Fibroblast of villous mesenchyme (primary cell): Measurements from ENCODE around the gene BICC1. TPM values are rescaled to one million over a fixed set of nuclear protein-coding genes. Genes with fewer than 3 reads are reported as not detected.

Experiments used
- DNase-seq: peaks from one replicate; pipeline ENCODE4 v3.0.0-alpha.2; 2010; ENCODE audit warnings: low read depth
- H3K4me3 ChIP-seq: 2 replicates; pipeline ENCODE4 v1.5.1; 2011; ENCODE audit warnings: low read depth, mild to moderate bottlenecking, low read length
- total RNA-seq: library from RNA; depleted of rRNA; stranded (reverse); fragments of >200 nt; gene quantifications from 2 replicates; pipeline ENCODE4 v1.2.3, GENCODE V29; 2012
- TF ChIP-seq, protein P1 (sequence below): IDR thresholded peaks from 2 replicates; pipeline ENCODE4 v1.5.1; 2012; ENCODE audit warnings: low read depth, mild to moderate bottlenecking, low read length; ENCODE audit not compliant: insufficient read depth

BICC1 gene
- total RNA-seq, 1 donor: 39.3 TPM

DNA sequence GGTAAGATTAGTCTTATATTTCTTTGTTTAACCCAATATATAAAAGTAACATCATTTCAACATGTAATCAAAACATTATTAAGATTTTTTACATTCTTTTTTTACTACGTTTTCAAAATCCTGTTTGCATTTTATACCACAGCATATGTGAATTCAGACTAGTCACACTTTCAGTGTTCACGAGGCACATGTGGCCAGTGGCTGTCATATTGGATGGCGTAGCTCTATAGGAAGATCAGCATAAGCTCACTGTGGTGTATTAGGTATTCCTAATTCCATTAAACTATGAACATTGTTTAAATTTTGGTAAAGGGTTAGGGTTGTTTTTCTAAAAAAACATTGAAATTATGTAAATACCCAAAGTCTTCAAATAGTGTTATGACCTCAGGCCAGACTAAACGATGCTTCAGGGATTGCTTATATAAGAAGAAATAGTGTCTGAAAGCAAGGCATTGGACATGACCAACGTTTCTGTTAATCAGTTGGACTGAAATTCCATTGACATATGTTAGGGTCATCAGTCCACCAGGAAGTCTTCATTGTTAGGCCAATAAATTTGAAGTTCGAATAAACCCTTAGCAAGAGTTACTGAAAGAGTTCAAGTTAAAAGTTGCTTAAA lies 97.0 kb downstream of the BICC1 start:
- TF ChIP-seq, protein P1, sequence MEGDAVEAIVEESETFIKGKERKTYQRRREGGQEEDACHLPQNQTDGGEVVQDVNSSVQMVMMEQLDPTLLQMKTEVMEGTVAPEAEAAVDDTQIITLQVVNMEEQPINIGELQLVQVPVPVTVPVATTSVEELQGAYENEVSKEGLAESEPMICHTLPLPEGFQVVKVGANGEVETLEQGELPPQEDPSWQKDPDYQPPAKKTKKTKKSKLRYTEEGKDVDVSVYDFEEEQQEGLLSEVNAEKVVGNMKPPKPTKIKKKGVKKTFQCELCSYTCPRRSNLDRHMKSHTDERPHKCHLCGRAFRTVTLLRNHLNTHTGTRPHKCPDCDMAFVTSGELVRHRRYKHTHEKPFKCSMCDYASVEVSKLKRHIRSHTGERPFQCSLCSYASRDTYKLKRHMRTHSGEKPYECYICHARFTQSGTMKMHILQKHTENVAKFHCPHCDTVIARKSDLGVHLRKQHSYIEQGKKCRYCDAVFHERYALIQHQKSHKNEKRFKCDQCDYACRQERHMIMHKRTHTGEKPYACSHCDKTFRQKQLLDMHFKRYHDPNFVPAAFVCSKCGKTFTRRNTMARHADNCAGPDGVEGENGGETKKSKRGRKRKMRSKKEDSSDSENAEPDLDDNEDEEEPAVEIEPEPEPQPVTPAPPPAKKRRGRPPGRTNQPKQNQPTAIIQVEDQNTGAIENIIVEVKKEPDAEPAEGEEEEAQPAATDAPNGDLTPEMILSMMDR: no peak
- H3K4me3 ChIP-seq: no peak overlapping the region
- DNase-seq: peak; percentile 34

DNA sequence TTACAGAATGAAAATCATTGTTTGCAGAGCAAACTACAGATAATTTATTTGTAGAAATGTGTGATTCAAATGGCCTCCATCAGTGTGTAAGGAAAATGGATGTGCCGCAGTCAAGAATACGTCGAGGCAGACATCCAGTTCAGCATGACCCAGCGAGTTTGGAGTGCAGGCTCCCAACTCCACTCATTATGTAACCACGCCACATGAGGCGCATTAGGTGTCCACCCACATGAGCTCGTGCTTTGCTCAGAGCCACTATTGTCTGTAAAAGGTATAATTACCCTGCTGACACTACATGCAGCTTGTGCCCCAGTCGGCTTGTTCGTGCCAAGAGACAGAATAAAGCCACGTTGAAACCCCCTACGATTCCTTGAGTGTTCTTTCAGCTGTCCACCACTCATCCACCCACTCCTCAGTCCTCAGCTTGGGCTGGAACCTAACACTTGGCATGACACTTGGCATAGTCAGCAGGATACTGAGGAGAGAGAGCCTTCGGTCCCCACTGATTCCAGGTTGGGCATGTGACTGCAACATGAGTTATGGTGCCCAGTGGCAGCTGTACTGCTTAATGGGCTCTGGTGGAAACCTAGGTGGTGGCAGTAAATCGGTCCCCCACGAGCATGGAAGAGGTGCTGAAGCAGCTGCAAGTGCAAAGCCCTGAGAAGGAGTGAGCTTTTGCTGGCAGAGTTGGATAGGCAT lies 102.7 kb downstream of the BICC1 start:
- no peak for DNase-seq
- H3K4me3 ChIP-seq: no peak overlapping the region
- TF ChIP-seq, protein P1: no peak

DNA sequence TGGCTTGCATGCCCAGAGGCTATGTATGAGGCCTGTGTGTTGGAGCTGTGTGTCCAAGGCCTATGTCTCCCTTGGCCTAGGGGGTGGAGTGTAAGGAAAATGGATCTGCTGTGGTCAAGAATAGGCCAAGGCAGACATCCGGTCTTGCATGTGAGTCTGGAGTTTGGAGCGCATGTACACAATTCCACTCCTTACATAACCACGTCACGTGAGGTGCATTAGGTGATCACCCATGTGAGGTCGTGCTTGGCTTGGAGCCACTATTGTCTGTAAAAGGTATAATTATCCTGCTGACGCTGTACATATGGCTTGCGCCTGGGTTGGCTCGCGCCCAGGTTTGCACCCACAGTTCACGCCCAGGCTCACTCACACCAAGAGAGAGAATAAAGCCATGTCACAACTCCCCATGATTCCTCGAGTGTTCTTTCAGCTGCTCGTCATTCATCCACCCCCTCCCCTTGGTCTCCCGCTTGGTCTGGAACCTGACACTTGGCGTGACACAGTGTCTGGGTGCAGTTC lies 105.5 kb downstream of the BICC1 start:
- no peak for DNase-seq
- no peak overlapping the region for H3K4me3 ChIP-seq

DNA sequence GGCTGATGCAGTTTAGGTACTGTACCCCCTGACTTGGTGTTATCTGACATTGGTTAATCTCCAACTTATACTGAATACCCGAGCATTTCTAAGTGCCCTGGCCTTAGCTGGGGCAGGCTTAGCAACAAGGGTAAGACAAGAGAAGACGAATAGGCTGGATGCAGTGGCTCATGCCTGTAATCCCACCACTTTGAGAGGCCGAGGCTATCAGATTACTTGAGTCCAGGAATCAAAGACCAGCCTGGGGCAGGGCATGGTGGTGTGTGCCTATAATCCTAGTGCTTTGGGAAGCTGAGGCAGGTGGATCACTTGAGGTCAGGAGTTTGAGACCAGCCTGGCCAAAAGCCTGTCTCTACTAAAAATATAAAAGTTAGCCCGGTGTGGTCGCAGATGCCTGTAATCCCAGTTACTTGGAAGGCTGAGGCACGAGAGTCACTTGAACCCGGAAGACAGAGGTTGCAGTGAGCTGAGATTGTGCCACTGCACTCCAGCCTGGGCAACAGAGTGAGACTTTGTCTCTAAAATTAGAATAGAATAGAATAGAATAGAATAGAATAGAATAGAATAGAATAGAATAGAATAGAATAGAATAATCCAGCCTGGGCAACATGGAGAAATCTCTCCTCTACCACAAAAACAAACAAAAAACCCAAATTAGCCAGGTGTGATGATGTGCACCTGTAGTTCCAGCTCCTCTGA lies 108.9 kb downstream of the BICC1 start:
- TF ChIP-seq, protein P1: no peak
- DNase-seq: no peak
- H3K4me3 ChIP-seq: no peak overlapping the region

More for the DNA sequence above, 105.5 kb downstream of the BICC1 start:
- TF ChIP-seq, protein P1: no peak

DNA sequence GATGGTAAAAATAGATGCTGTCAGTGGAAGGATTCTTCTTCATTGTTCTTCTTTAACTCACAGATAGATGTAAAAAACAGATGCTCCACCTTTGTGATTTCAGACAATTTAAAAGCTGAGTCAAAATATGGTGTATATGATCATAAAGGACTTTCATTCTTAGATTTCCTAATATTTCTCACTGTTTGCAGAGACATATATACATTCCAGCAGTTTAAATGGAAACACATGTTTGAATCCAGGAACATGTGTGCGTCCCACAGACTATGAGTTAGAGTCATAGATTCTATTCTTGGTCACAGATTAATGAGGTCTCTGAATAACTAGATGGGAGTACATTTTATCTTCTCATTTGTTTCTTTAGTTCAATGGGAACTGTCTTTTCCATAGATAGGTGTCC lies 109.6 kb downstream of the BICC1 start:
- TF ChIP-seq, protein P1: no peak
- no peak for DNase-seq
- H3K4me3 ChIP-seq: no peak overlapping the region

DNA sequence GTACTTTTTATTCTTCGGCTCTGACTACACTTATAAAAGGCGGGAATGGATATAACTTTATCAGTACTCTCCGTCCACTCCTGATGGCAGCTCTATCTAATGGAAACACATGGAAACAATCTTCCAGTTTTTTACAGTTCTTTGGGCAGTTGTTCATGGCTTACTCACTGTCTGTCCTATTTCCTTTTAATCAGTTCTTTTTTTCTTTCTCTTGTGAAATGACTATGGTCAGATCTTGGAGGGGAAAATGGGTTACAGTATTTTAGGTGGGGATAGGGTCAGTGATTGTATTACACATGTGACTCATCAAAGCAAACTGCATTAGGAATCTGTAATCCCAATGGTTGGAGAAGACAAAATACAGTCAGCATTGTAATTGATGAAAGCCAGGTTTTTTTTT lies 112.4 kb downstream of the BICC1 start:
- no peak overlapping the region for H3K4me3 ChIP-seq
- TF ChIP-seq, protein P1: no peak

More for the DNA sequence above, 112.4 kb downstream of the BICC1 start:
- DNase-seq: peak; percentile 30
